ENCODE results near the gene ZCCHC18.
"Not testable (repeated sequence)": the region's sequence is repeated elsewhere in the genome, so short reads cannot be mapped to it uniquely, and the experiment has no call there.

The ZCCHC18 gene

GRCh38 chrX:104112326-104112951 lies at the start of gene ZCCHC18:
Gene ZCCHC18 (plus strand): TSS chrX:104112523. CDS start chrX:104114112, 1,589 bp downstream.
- DNase-seq (ENCODE audit: low read depth in 2 of 2), result no peak

- not testable (repeated sequence) for DNase-seq (ENCODE audit: low read depth in 2 of 2)
Observed at GRCh38 chrX:104062636-104063035, 49.7 kb upstream of the ZCCHC18 start.

- DNase-seq (ENCODE audit: low read depth in 2 of 2), result not testable (repeated sequence)
Observed at GRCh38 chrX:104075778-104076445, 36.4 kb upstream of the ZCCHC18 start, which contains the start of gene TMSB15C. Gene TMSB15C (minus strand): TSS chrX:104076236.

- not testable (repeated sequence) for DNase-seq (ENCODE audit: low read depth in 2 of 2)
Observed at GRCh38 chrX:104077854-104078253, 34.5 kb upstream of the ZCCHC18 start.

- DNase-seq (ENCODE audit: low read depth in 2 of 2), result no peak
Observed at GRCh38 chrX:104084063-104084462, 28.3 kb upstream of the ZCCHC18 start.

GRCh38 chrX:104084534-104085277 lies 27.6 kb upstream of the ZCCHC18 start:
- no peak for DNase-seq (ENCODE audit: low read depth in 2 of 2)

- DNase-seq (ENCODE audit: low read depth in 2 of 2), result no peak
Observed at GRCh38 chrX:104085477-104085876, 26.8 kb upstream of the ZCCHC18 start.

- DNase-seq (ENCODE audit: low read depth in 2 of 2), result no peak
Observed at GRCh38 chrX:104085919-104086318, 26.4 kb upstream of the ZCCHC18 start.

- no peak for DNase-seq (ENCODE audit: low read depth in 2 of 2)
Observed at GRCh38 chrX:104098151-104098808, 14.0 kb upstream of the ZCCHC18 start.

GRCh38 chrX:104098919-104099318 lies 13.4 kb upstream of the ZCCHC18 start:
- no peak for DNase-seq (ENCODE audit: low read depth in 2 of 2)

- DNase-seq (ENCODE audit: low read depth in 2 of 2), result no peak
Observed at GRCh38 chrX:104104676-104105075, 7.6 kb upstream of the ZCCHC18 start.

- DNase-seq (ENCODE audit: low read depth in 2 of 2), result no peak
Observed at GRCh38 chrX:104105330-104106262, 6.7 kb upstream of the ZCCHC18 start.

GRCh38 chrX:104108955-104109354 lies 3.4 kb upstream of the ZCCHC18 start:
- DNase-seq (ENCODE audit: low read depth in 2 of 2), result no peak

GRCh38 chrX:104110491-104111240 lies 1.7 kb upstream of the ZCCHC18 start:
- not testable (repeated sequence) for DNase-seq (ENCODE audit: low read depth in 2 of 2)

- DNase-seq (ENCODE audit: low read depth in 2 of 2), result no peak
Observed at GRCh38 chrX:104113222-104113965, 1.1 kb downstream of the ZCCHC18 start.

GRCh38 chrX:104117759-104118158 lies 5.4 kb downstream of the ZCCHC18 start:
- DNase-seq (ENCODE audit: low read depth in 2 of 2), result no peak

- DNase-seq (ENCODE audit: low read depth in 2 of 2), result no peak
Observed at GRCh38 chrX:104118765-104119164, 6.4 kb downstream of the ZCCHC18 start.

GRCh38 chrX:104122829-104123228 lies 10.5 kb downstream of the ZCCHC18 start:
- DNase-seq (ENCODE audit: low read depth in 2 of 2), result no peak

- DNase-seq (ENCODE audit: low read depth in 2 of 2), result no peak
Observed at GRCh38 chrX:104126856-104127255, 14.5 kb downstream of the ZCCHC18 start.

GRCh38 chrX:104130808-104131207 lies 18.5 kb downstream of the ZCCHC18 start:
- DNase-seq (ENCODE audit: low read depth in 2 of 2), result no peak
